B cell (primary cell): ENCODE data around the gene SEMA7A.

ENCODE experiments used
- EZH2 ChIP-seq: IDR thresholded peaks from 2 replicates; pipeline ENCODE4 v1.6.1; 2012; ENCODE audit warnings: borderline replicate concordance, low read depth, mild to moderate bottlenecking, moderate library complexity, low read length; ENCODE audit not compliant: insufficient read depth, poor library complexity, severe bottlenecking
- TF ChIP-seq, protein P1 (sequence below): fragments of 200-600 bp; IDR thresholded peaks from one replicate; pipeline ENCODE4 v1.8.0; 2022; ENCODE audit warnings: antibody characterized with exemption, mild to moderate bottlenecking

DNA sequence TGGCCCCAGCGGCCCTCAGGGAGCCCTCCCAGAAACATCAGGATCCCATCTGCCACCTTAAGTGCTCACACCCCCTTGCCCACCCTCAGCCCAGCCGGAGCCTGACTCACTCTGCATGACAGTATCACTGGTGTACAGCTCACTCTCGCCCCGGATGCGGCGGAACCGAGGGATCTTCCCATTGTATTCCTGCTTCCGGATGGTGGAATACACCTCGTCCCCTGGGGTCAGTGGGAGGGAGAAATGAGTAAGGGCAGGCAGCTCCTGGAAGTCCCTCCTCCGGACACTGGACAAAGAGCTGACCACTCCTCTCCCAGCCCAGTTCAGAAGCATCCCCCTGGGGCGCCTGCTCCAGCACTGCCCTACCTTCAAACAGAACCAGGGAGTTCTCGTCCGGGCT lies 16.5 kb downstream of the SEMA7A start:
- no peak for TF ChIP-seq EZH2
- TF ChIP-seq, protein P1, sequence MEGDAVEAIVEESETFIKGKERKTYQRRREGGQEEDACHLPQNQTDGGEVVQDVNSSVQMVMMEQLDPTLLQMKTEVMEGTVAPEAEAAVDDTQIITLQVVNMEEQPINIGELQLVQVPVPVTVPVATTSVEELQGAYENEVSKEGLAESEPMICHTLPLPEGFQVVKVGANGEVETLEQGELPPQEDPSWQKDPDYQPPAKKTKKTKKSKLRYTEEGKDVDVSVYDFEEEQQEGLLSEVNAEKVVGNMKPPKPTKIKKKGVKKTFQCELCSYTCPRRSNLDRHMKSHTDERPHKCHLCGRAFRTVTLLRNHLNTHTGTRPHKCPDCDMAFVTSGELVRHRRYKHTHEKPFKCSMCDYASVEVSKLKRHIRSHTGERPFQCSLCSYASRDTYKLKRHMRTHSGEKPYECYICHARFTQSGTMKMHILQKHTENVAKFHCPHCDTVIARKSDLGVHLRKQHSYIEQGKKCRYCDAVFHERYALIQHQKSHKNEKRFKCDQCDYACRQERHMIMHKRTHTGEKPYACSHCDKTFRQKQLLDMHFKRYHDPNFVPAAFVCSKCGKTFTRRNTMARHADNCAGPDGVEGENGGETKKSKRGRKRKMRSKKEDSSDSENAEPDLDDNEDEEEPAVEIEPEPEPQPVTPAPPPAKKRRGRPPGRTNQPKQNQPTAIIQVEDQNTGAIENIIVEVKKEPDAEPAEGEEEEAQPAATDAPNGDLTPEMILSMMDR, result no peak
